Kidney (tissue), 14 donors: ENCODE data around the gene MAMSTR. TPM values are rescaled to one million over a fixed set of nuclear protein-coding genes. Genes with fewer than 3 reads are reported as not detected.
A peak's percentile ranks its signal among the peaks of the same experiment; 100 is the strongest.

ENCODE experiments used
- DNase-seq, 5 donors: peaks; one replicate each; pipeline ENCODE4 v3.0.0-alpha.2; 2013 to 2020
- FAIRE-seq: peaks from 2 replicates; lab custom pipeline; 2012; peaks lifted over from hg19 to GRCh38; lab: Jason Lieb, UNC
- H3K27ac ChIP-seq, 2 donors: one replicate each; pipeline ENCODE4 v1.7.0; 2013; ENCODE audit warnings: low read depth in 2 of 2, low read length in 2 of 2, inconsistent platforms in 1 of 2
- H3K27me3 ChIP-seq: one replicate; pipeline ENCODE4 v1.7.1; 2013; ENCODE audit warnings: low read length, inconsistent platforms; ENCODE audit not compliant: control insufficient read depth, insufficient read depth
- H3K36me3 ChIP-seq, 3 donors: one replicate each; pipeline versions ENCODE4 v1.7.0 to v1.7.1; 2013; ENCODE audit warnings: low read length in 3 of 3, control low read depth in 1 of 3, inconsistent platforms in 1 of 3; ENCODE audit not compliant: insufficient read depth in 3 of 3, control insufficient read depth in 2 of 3
- H3K4me1 ChIP-seq, 3 donors: one replicate each; pipeline versions ENCODE4 v1.7.0 to v1.7.1; 2013; ENCODE audit warnings: low read length in 3 of 3, inconsistent platforms in 1 of 3, low read depth in 1 of 3; ENCODE audit not compliant: control insufficient read depth in 2 of 3, insufficient read depth in 2 of 3
- H3K4me3 ChIP-seq, 3 donors: one replicate each; pipeline versions ENCODE4 v1.7.0 to v1.8.1; 2013; ENCODE audit warnings: low read length in 3 of 3, control low read depth in 1 of 3, inconsistent platforms in 1 of 3
- H3K9ac ChIP-seq, 3 donors: one replicate each; pipeline versions ENCODE4 v1.7.0 to v1.7.1; 2013; ENCODE audit warnings: low read length in 3 of 3, control low read depth in 1 of 3, inconsistent platforms in 1 of 3
- H3K9me3 ChIP-seq, 3 donors: one replicate each; pipeline versions ENCODE4 v1.7.0 to v1.7.1; 2013; ENCODE audit warnings: low read length in 3 of 3, control low read depth in 1 of 3, inconsistent platforms in 1 of 3; ENCODE audit not compliant: control insufficient read depth in 2 of 3, insufficient read depth in 1 of 3
- intact Hi-C: fragments of 100-400 bp; cut with DNase I; formaldehyde crosslinking; loops from one replicate; pipeline ENCODE4 v1.11.1; 2022
- polyA plus RNA-seq: library from polyadenylated mRNA; stranded (reverse); fragments of 350-450 nt; fragmentation: Illumina TruSeq; extraction: RNeasy Lipid Tissue Mini Kit (QIAGEN cat#74804); gene quantifications from one replicate; pipeline ENCODE4 v1.2.3, GENCODE V29; 2014; ENCODE audit warnings: low read depth, low replicate concordance; ENCODE audit not compliant: insufficient read depth
- total RNA-seq: library from RNA; stranded (reverse); fragmentation: NEBNext Ultra II Directional; extraction: Animal tissue kit (Norgen Biotek cat#: 25700); gene quantifications from one replicate; pipeline ENCODE4 v1.2.1, GENCODE V29; 2021
- TF ChIP-seq, protein P1 (sequence below): IDR thresholded peaks from 3 replicates; pipeline ENCODE4 v1.5.1; 2012; ENCODE audit warnings: mild to moderate bottlenecking, moderate library complexity, borderline replicate concordance; ENCODE audit not compliant: insufficient read depth; ENCODE audit errors: extremely low read depth
- donor health status: control.
- donor health status: control.
- donor health status: control.
- donor health status: control.
- donor health status: control.
- donor health status: DM: yes; HTN: yes; CAD: no.
- donor health status: Normal renal cell carcinoma (clear cell type).

Gene MAMSTR
- total and polyA plus RNA-seq, 2 donors from 2014 or later: 2.2 to 3.6 TPM

DNA sequence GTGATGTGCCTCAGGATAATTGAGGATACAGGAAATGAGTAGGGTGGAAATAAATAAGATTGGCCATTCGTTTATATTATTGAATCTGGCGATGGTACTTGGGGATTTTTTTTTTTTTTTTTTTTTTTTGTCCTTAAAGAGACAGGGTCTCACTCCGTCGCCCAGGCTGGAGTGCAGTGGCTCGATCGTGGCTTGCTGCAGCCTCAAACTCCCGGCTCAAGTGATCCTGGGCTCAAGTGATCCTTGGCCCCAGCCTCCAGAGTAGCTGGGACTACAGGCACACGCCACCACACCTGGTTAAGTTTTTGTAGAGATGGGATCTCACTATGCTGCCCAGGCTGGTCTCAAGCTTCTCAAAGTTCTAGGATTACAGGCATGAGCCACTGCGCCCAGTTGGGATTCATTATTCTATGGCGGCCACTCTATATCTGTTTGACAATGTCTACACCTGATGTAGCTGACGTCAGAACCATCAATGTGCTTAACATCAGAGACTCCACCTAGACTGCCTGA, 2.7 kb upstream of the MAMSTR start:
- peaks cover 0 to 11% (median 0%) of the 10 kb centered on the region in 3 donors for H3K4me1 ChIP-seq
- intact Hi-C loops: no loop called here
- no peak overlapping the region for H3K4me3 ChIP-seq
- no peak overlapping the region for H3K9ac ChIP-seq
- no peaks in the 10 kb centered on the region for H3K9me3 ChIP-seq
- peaks cover 0 to 3% (median 0%) of the 10 kb centered on the region in 3 donors for H3K36me3 ChIP-seq
- TF ChIP-seq, protein P1, sequence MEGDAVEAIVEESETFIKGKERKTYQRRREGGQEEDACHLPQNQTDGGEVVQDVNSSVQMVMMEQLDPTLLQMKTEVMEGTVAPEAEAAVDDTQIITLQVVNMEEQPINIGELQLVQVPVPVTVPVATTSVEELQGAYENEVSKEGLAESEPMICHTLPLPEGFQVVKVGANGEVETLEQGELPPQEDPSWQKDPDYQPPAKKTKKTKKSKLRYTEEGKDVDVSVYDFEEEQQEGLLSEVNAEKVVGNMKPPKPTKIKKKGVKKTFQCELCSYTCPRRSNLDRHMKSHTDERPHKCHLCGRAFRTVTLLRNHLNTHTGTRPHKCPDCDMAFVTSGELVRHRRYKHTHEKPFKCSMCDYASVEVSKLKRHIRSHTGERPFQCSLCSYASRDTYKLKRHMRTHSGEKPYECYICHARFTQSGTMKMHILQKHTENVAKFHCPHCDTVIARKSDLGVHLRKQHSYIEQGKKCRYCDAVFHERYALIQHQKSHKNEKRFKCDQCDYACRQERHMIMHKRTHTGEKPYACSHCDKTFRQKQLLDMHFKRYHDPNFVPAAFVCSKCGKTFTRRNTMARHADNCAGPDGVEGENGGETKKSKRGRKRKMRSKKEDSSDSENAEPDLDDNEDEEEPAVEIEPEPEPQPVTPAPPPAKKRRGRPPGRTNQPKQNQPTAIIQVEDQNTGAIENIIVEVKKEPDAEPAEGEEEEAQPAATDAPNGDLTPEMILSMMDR: no peak
- H3K27me3 ChIP-seq: no peaks in the 10 kb centered on the region
- DNase-seq (peak in 1 of 5 donors; percentile 71), FAIRE-seq (no peak)
- no peak overlapping the region for H3K27ac ChIP-seq

GRCh38 chr19:48720613-48721296, 1.2 kb upstream of the MAMSTR start:
- H3K4me1 ChIP-seq: peaks cover 0 to 14% (median 0%) of the 10 kb centered on the region in 3 donors
- peak overlapping the region in 2 of 3 donors; percentile 71 to 80 for H3K9ac ChIP-seq
- H3K27me3 ChIP-seq: no peaks in the 10 kb centered on the region
- peak overlapping the region; percentile 76 to 91 (median 77) for H3K4me3 ChIP-seq
- DNase-seq: peak; percentile 98 to 100 (median 99)
- peak; percentile 92 for FAIRE-seq
- no peaks in the 10 kb centered on the region for H3K9me3 ChIP-seq
- intact Hi-C loops: no loop called here
- H3K27ac ChIP-seq: peak overlapping the region; percentile 79 to 87
- no peaks in the 10 kb centered on the region for H3K36me3 ChIP-seq
- TF ChIP-seq, protein P1: no peak

DNA sequence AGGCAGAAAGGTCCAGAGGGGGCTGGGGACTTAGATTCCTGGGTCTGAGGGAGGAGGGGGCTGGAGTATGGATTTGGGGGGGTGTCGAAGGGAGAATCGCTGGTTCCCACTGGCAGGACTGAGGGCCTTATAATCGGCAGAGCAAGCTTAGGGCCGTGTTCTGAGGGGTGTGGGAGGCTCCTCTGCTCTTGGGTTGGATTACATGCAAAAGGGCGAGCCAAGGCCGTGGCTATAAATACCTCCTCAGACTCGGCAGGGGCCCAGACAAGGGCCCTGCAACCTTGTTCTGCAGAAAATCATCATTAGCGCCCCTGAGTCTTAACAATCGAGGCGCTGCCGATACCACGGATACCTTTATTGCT, 707 bp upstream of the MAMSTR start:
- Histone ChIP-seq H3K4me3 (peak overlapping the region in 2 of 3 donors; percentile 77 to 91), H3K27me3 (no peaks in the 10 kb centered on the region), H3K9ac (peak overlapping the region in 2 of 3 donors; percentile 5 to 26), H3K27ac (peak overlapping the region in 1 of 2 donors; percentile 45), H3K36me3 (no peaks in the 10 kb centered on the region), H3K4me1 (peaks cover 0 to 14% (median 0%) of the 10 kb centered on the region in 3 donors), H3K9me3 (no peaks in the 10 kb centered on the region)
- intact Hi-C loops: no loop called here
- TF ChIP-seq, protein P1: no peak
- FAIRE-seq: no peak
- DNase-seq: peak in 1 of 5 donors; percentile 80
